Prostate gland (tissue), 2 donors: ENCODE results near the gene NUFIP1.

ENCODE experiments used
- CTCF ChIP-seq, 4 experiments: fragments of 200-600 bp in 2 of 4; fragments of 450-650 bp in 2 of 4; sonication (generic) in 2 of 4; IDR thresholded peaks; 1 replicate in 3 of 4; 2 replicates in 1 of 4; pipeline ENCODE4 v1.5.1; 2016 to 2019; ENCODE audit warnings: antibody characterized with exemption in 4 of 4, mild to moderate bottlenecking in 2 of 4, moderate library complexity in 2 of 4
- POLR2AphosphoS5 ChIP-seq: sonication (generic); formaldehyde crosslinking; IDR thresholded peaks from one replicate; pipeline ENCODE4 v1.6.1; 2017; ENCODE audit warnings: antibody characterized with exemption

DNA sequence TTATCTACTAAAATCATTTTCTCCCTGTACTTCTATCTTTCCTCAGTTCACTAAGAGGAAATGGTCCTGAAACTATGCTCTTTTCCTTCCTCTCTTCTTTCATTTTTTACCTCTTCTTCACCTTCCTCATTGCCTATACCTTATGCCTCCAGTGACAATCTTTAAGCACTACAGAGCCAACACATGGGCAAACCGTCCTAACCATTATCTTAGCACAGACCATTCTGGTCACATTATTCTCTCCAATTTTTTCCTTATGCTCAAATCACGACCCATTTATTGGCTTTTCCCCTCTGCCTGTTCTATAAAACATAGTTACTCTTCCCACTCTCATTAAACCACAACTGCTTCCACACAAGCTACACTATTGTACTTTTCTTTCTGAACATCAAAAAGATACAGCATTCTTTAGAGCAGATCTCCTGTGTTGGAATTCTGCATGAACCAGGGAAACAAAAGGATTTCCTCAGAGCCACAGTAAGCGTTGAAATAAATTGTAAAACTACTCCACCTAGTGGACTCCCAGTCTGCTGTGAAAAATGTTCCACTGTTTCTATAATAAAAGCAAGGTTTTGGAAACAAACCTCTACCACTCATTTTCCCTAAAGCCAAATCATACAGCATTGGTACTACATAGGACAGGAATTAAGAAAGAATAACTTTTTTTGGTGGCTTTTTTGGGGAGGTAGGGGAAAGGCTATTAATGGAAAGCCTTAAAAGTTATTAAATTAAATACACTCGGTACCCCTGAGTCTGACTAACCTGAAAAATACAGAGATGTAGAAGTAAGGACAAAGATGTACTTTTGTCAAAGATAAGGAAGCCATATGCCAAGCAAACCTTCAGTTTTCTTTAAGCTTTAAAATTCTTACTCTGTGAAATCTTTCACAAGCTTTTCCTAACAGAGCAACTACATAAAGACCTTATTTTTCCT is 19.5 kb downstream of the NUFIP1 start:
- TF ChIP-seq POLR2AphosphoS5 (peak; percentile 64), CTCF (IDR thresholded peaks at IDR 0.05) (peak; percentile 71 to 93 (median 89))
